ENCODE data around the gene MEF2A.

DNA sequence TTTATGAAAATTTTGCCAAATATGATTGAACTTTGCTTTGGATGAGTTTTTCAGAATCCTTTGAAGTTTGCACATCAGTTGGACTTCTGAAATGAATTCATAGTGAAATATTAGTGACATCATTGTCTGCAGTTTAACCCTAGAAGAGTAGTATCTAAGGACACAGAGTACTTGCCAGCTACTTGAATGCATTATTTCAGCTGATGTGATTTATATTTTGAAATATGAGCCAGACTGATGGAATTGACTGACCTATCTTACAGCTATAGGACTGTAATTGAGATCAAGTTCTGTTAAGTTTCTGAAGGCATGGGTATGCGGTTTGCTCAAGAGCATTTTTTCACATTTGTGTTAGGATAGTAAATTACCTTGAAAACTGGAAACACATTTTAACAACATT is 116.2 kb downstream of the MEF2A start:
- TF ChIP-seq EZH2 (IDR thresholded peaks at IDR 0.05; ENCODE audit: low read length, unreplicated experiment) (no peak), EZH2phosphoT487 (IDR thresholded peaks at IDR 0.05; ENCODE audit: borderline replicate concordance, low read length) (no peak)
- TF ChIP-seq, protein P1, sequence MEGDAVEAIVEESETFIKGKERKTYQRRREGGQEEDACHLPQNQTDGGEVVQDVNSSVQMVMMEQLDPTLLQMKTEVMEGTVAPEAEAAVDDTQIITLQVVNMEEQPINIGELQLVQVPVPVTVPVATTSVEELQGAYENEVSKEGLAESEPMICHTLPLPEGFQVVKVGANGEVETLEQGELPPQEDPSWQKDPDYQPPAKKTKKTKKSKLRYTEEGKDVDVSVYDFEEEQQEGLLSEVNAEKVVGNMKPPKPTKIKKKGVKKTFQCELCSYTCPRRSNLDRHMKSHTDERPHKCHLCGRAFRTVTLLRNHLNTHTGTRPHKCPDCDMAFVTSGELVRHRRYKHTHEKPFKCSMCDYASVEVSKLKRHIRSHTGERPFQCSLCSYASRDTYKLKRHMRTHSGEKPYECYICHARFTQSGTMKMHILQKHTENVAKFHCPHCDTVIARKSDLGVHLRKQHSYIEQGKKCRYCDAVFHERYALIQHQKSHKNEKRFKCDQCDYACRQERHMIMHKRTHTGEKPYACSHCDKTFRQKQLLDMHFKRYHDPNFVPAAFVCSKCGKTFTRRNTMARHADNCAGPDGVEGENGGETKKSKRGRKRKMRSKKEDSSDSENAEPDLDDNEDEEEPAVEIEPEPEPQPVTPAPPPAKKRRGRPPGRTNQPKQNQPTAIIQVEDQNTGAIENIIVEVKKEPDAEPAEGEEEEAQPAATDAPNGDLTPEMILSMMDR (conservative IDR thresholded peaks at IDR 0.05; ENCODE audit: low read depth, low read length), result no peak
